ENCODE data around the gene BAD.
A peak's percentile ranks its signal among the peaks of the same experiment; 100 is the strongest.

Gene BAD

GRCh38 chr11:64295760-64296159 is 11.3 kb upstream of the BAD start:
- DNase-seq = no peak

GRCh38 chr11:64294774-64295173 is 10.3 kb upstream of the BAD start:
- no peak for DNase-seq

GRCh38 chr11:64292460-64293254 is 8.2 kb upstream of the BAD start:
- no peak for DNase-seq

GRCh38 chr11:64291752-64292459 is 7.4 kb upstream of the BAD start:
- DNase-seq = no peak

GRCh38 chr11:64291262-64291751 is 6.8 kb upstream of the BAD start, which contains the start of gene KCNK4:
KCNK4 (plus strand) TSS chr11:64291302; CDS start chr11:64293019, 1,717 bp downstream.
- DNase-seq = no peak

- DNase-seq = no peak
These were observed 6.1 kb upstream of the BAD start for GRCh38 chr11:64290352-64291261.

GRCh38 chr11:64289002-64289564 is 4.6 kb upstream of the BAD start:
- DNase-seq = no peak

GRCh38 chr11:64288353-64288750 is 3.9 kb upstream of the BAD start:
- no peak for DNase-seq

GRCh38 chr11:64287676-64288352 is 3.3 kb upstream of the BAD start:
- DNase-seq = no peak

- no peak for DNase-seq
These were observed 2.3 kb upstream of the BAD start for GRCh38 chr11:64286801-64287159.

- no peak for DNase-seq
These were observed 1.7 kb upstream of the BAD start for GRCh38 chr11:64285885-64286800.

GRCh38 chr11:64284962-64285884 is 758 bp upstream of the BAD start, which contains the start of gene GPR137:
GPR137 (plus strand) TSS chr11:64285848; CDS start chr11:64286525, 677 bp downstream.
- peak; percentile 38 for DNase-seq

- DNase-seq = no peak
These were observed 1.4 kb downstream of the BAD start for GRCh38 chr11:64283092-64283491.

- no peak for DNase-seq
These were observed 2.3 kb downstream of the BAD start for GRCh38 chr11:64281957-64282770.

GRCh38 chr11:64278576-64279190 is 5.8 kb downstream of the BAD start:
- DNase-seq = no peak

- no peak for DNase-seq
These were observed 7.6 kb downstream of the BAD start for GRCh38 chr11:64276653-64277431.

GRCh38 chr11:64275841-64276240 is 8.6 kb downstream of the BAD start:
- DNase-seq = no peak

All from NCI-H1048 (cell line).